Measurements from ENCODE around the gene DNAJC5.

DNA sequence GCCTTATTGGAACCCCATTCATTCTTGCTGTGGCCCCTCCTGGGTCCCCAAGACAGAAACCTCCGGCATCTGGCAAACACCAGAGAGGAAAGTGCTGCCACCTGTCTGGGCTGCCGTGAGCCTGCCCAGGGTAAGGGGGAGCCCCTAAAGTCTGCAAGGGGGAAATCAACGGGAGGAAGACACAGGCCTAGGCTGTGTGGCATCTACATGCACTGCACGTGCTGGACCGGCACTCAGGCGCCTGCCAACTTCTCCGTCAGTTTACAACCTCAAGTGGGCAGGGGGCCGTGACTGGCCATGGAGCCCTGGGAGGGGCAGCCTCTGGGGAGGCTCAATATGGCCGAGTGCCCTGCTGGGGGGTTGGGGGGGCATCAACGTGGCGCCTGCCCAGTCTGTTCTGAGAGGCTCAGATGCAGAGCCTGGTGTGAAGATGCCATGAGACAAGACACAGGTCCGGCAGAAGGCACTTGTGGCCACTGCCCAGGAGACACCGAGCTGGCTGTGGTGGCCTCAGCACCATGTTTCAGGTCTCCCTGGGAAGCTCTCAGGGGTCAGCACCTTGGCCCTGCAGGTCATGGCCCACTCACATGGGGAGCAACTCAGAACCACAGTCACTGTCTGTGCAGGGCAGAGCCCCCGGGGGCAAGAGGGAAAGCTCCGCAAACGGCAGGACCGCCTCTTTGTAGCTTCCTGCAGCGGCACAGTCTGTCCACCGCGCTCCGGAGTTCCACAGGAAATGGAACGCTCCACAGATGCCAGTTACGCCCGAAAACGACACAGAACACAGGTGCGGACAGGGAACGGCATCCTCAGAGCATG, 52.9 kb downstream of the DNAJC5 start:
- TF ChIP-seq CTCF (IDR thresholded peaks at IDR 0.05) (no peak), POLR2A (IDR thresholded peaks at IDR 0.05) (no peak)
